Mesenchymal stem cell (in vitro differentiated cells and primary cell): ENCODE measurements around the gene RENBP. TPM values are rescaled to one million over a fixed set of nuclear protein-coding genes. Genes with fewer than 3 reads are reported as not detected.

Source experiments
- small RNA-seq: library from polyadenylated mRNA; stranded (forward); fragments of <200 nt; extraction: miRNeasy Mini kit (QIAGEN cat#:217004); gene quantifications from one replicate; pipeline ENCODE3, GENCODE V24; 2013; ENCODE audit warnings: low read depth

Gene RENBP

Small RNA genes lying within 50 kb of the gene (small RNA-seq; reads per million reads assigned to genes)
- gene MIR3202-1, result not detected
